ENCODE results near the gene PSMC3IP.

Gene PSMC3IP

DNA sequence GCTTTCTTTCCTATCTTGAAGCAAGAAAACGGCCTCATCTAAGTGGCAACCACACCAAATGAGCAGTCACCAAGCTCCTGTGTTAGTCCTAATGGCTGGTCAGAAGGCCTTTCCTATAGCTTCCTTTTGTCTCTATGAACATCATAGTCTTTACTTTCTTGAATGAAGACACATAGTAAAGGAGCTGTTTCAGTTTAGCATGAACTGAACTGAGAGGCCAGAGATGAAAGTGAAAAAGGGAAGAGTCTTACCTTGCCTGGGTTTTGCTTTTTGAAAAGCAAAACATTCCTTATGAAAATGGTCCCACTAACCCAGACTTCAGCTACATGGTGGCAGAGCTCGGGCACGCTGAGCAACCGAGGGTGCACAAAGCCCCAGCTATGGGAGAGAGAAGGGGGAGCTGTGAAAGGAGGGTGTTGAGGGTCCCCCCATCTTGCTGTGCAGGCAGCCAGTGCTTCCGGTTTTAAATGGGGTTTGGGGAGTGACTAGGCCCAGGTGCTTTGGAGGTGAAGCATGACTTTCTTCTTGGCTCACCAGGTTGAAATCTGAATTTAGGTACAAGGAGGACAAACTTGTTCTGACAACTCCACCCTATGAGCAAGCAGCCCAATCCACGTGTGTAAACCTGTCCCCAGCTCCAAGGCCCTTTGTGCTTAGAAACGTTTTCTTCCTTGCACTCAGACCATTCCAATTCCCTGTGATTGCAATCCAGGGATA is 9.1 kb upstream of the PSMC3IP start:
- H3K4me3 ChIP-seq (ENCODE audit: low read depth, low read length) = no peak overlapping the region
- DNase-seq (ENCODE audit: low read depth, low spot score) = no peak
- ChIA-PET POLR2A (interaction anchor here (0.9 kb wide), 1 partner anchor 89 kb away, joined by 3 read pairs; no protein-coding TSS in a partner anchor), CTCF (interaction anchor here (1.4 to 4.6 kb wide), 4 partner anchors 8 to 177 kb away, joined by 4 to 38 read pairs (median 6); partner anchors contain the start of gene PSMC3IP)
- TF ChIP-seq CTCF (IDR thresholded peaks at IDR 0.05; ENCODE audit: insufficient read depth, low read length, missing control alignments) = no peak

GRCh38 chr17:42585353-42585752 is 7.8 kb upstream of the PSMC3IP start:
- POLR2A ChIA-PET = no interaction called here
- H3K4me3 ChIP-seq (ENCODE audit: low read depth, low read length) = no peak overlapping the region
- no peak for DNase-seq (ENCODE audit: low read depth, low spot score)
- TF ChIP-seq CTCF (IDR thresholded peaks at IDR 0.05; ENCODE audit: insufficient read depth, low read length, missing control alignments) = no peak
- CTCF ChIA-PET = interaction anchor here (0.8 to 2.4 kb wide), 4 partner anchors 13 to 98 kb away, joined by 3 to 8 read pairs (median 4); no protein-coding TSS in a partner anchor

GRCh38 chr17:42584880-42585279 is 7.4 kb upstream of the PSMC3IP start:
- POLR2A ChIA-PET = no interaction called here
- no peak for TF ChIP-seq CTCF (IDR thresholded peaks at IDR 0.05; ENCODE audit: insufficient read depth, low read length, missing control alignments)

GRCh38 chr17:42581744-42582270 is 4.3 kb upstream of the PSMC3IP start:
- POLR2A ChIA-PET = no interaction called here
- DNase-seq (ENCODE audit: low read depth, low spot score) = no peak

More at GRCh38 chr17:42584880-42585279, 7.4 kb upstream of the PSMC3IP start:
- no peak for DNase-seq (ENCODE audit: low read depth, low spot score)
- no peak overlapping the region for H3K4me3 ChIP-seq (ENCODE audit: low read depth, low read length)
- CTCF ChIA-PET = interaction anchor here (1.0 to 1.8 kb wide), 3 partner anchors 9 to 99 kb away, joined by 3 to 4 read pairs (median 4); no protein-coding TSS in a partner anchor

DNA sequence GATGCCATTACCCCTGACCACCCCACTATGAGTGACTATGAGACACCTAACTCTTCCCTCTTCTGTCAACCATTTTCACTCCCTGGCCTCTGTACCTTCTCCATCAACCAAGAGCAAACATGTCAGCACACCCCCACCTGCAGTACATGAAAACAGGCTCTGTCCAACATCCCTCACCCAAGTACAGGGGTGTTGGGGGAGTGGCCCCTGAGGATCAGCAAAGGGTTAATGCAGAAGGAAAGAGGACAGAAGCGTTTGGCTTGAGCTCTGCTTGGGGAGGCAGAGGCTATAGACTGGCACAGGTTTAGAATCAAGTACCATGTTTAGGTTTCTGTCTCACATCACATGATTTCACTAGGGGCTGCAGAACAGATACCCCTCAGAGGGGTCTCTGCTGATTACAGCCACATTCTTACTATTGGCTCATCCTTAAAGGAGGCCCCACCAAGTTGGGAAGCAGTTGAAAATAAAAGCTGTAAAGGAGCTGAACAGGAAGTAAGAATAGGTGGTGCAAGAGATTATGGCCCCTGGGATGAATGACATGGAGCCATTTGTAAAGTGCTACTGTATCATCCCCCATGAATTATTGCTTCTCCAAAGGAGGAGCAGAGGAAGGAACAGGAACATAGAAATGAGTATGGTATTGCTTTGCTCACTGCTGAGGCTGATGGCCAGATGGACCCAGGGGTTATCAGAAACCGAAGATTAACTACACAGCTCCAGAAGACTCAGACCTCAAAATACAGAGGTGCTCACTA is 2.4 kb upstream of the PSMC3IP start:
- CTCF ChIA-PET = interaction anchor here (0.5 to 6.2 kb wide), 11 partner anchors 8 to 235 kb away, joined by 3 to 120 read pairs (median 15); partner anchors contain the start of genes CCR10, CNTNAP1, MLX and PLEKHH3
- POLR2A ChIA-PET = no interaction called here
- no peak for TF ChIP-seq CTCF (IDR thresholded peaks at IDR 0.05; ENCODE audit: insufficient read depth, low read length, missing control alignments)
- DNase-seq (ENCODE audit: low read depth, low spot score) = no peak
- H3K4me3 ChIP-seq (ENCODE audit: low read depth, low read length) = no peak overlapping the region

More at GRCh38 chr17:42581744-42582270, 4.3 kb upstream of the PSMC3IP start:
- H3K4me3 ChIP-seq (ENCODE audit: low read depth, low read length) = no peak overlapping the region
- CTCF ChIA-PET = interaction anchor here (2.2 to 5.0 kb wide), 3 partner anchors 27 to 102 kb away, joined by 8 to 42 read pairs (median 10); partner anchors contain the start of genes CNTNAP1, RETREG3 and TUBG1
- TF ChIP-seq CTCF (IDR thresholded peaks at IDR 0.05; ENCODE audit: insufficient read depth, low read length, missing control alignments) = no peak
